ENCODE measurements around the gene BMI1. TPM values are rescaled to one million over a fixed set of nuclear protein-coding genes. Genes with fewer than 3 reads are reported as not detected.
A peak's percentile ranks its signal among the peaks of the same experiment; 100 is the strongest.

Gene BMI1
- total RNA-seq, 2 experiments from 2014 or later: 45.9 to 74.6 TPM

DNA sequence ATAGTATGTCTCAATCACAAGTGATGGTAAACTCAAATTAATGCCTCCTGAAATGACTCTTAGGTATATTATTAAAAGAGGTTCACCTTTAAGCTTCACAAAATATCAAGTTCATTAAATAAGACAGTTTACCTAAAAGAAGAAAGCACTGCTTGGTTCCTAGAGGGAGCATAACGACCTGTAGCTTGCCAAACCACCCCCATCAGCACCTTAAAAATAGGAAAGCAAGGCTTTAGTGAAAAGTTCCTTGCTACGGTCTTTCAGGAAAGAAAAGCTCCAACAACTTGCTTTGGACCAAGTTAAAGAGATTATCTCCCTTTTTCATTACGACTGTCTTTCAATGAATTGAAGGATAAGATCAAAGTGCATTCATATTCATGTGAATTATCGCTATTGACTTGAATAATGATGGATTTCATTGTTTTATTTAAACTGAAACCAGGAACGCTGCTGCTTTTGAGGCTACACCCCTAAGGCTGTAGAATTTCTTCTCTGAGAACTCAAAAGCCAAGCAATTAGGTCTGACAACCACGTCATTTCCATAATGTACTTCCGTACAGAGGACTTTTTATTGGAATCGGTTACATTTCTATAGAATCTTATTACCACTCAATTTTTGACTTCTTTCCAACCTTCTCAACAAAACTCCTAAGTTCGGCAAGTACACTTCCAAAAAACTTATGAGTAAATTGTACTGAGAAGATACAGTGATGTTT, 17.4 kb downstream of the BMI1 start:
- H3K9me3 Mint-ChIP-seq (ENCODE audit: low read depth): peaks cover 4% of the 10 kb centered on the region
- DNase-seq: no peak
- CTCF ChIA-PET: interaction anchor here (1.0 to 2.4 kb wide), 3 partner anchors 19 to 110 kb away, joined by 3 to 13 read pairs (median 5); partner anchors contain the start of gene COMMD3
- peaks cover 49% of the 10 kb centered on the region for H3K4me1 Mint-ChIP-seq
- H3K27ac Mint-ChIP-seq: peak overlapping the region; percentile 94
- H3K4me3 Mint-ChIP-seq: peak overlapping the region; percentile 43
- H3K27me3 Mint-ChIP-seq: peaks cover 63% of the 10 kb centered on the region
- ATAC-seq: no peak
- H3K36me3 Mint-ChIP-seq: peaks cover 8% of the 10 kb centered on the region

- CTCF ChIA-PET: interaction anchor here (1.0 to 2.4 kb wide), 7 partner anchors 20 to 348 kb away, joined by 3 to 13 read pairs (median 4); partner anchors contain the start of gene COMMD3
- Mint-ChIP-seq H3K27ac (peak overlapping the region; percentile 94), H3K36me3 (peaks cover 2% of the 10 kb centered on the region), H3K4me3 (peak overlapping the region; percentile 43), H3K27me3 (peaks cover 64% of the 10 kb centered on the region), H3K9me3 (ENCODE audit: low read depth) (no peaks in the 10 kb centered on the region), H3K4me1 (peaks cover 43% of the 10 kb centered on the region)
- ATAC-seq (no peak), DNase-seq (no peak)
Measured at GRCh38 chr10:22338931-22339330, 18.0 kb downstream of the BMI1 start.

DNA sequence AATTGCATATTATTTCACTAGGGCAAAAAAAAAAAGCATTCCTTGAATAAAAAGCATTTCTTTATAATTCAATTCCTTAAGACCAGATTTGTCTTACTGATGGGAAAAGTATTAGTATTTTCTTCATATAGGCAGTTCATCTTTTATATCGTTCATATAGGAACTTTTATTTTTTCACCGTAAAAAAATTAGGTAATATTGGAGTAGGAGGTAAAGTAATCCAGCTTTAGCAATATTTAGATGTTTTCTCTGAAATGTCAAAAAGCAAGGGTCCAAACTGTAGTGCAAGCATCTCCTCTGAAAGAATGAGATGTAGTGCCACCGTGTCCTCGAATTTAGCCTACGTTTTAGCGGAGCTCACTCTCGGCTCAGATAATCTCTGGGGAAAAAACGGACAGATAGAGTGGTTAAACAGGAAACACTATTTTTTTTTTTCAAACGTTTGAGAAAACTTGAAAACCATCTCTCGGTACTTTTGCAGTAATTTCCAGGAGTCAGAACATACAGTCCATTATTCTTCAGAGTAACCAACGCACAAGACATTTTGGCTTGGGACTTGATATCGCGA, 18.9 kb downstream of the BMI1 start:
- peaks cover 73% of the 10 kb centered on the region for H3K27me3 Mint-ChIP-seq
- H3K4me1 Mint-ChIP-seq: peaks cover 44% of the 10 kb centered on the region
- peaks cover 5% of the 10 kb centered on the region for H3K36me3 Mint-ChIP-seq
- CTCF ChIA-PET: interaction anchor here (0.6 to 2.4 kb wide), 15 partner anchors 9 to 650 kb away, joined by 3 to 13 read pairs (median 4); partner anchors contain the start of genes BMI1 and COMMD3
- peak overlapping the region; percentile 77 for H3K4me3 Mint-ChIP-seq
- ATAC-seq (peak; percentile 10), DNase-seq (no peak)
- peak overlapping the region; percentile 94 for H3K27ac Mint-ChIP-seq
- no peaks in the 10 kb centered on the region for H3K9me3 Mint-ChIP-seq (ENCODE audit: low read depth)

DNA sequence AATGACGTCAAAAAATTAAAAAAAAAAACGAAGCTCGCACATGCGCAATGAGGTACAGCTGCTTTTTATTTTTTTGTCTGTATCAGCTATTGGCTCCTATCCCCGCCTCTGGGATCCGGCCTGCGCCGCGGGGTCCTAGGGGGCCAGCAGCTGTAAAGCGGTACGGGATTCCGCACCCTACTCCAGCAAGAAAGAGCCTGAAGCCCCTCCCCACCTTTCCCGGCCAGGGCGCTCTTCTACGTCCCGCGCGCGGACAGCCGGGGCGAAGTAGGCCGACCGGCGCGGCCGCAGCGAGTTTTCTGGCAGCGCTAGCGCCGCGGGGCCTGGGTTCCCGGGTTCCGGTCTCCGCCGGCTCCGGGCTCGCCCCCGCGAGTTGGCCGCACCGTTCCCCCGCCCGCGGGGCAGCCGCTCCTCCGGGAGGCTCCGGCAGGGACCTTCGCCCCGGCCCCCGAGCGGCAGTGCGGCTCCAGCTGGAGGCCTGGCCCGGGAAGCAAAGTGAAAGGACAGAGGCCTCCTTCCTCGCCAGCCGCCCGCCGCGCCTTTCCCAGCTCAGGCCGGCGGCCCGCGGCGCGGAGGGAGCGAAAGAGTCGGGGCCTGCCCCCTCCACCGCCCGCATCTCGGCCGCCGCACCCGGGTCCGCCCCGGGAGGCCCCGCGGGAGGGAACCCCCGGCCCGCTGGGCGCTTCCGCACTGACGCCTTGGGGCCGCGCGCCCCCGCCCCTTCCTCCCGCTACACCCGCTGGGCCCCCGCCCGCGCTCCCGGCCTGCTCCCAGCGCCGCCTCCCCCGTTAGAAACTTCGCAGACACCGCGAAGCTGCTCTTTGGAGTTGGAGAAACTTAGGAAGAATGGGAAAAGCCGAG, 19.7 kb downstream of the BMI1 start:
- CTCF ChIA-PET: interaction anchor here (0.6 to 2.4 kb wide), 15 partner anchors 9 to 649 kb away, joined by 3 to 13 read pairs (median 4); partner anchors contain the start of genes BMI1 and COMMD3
- H3K27me3 Mint-ChIP-seq: peaks cover 75% of the 10 kb centered on the region
- DNase-seq: peak; percentile 80
- peaks cover 4% of the 10 kb centered on the region for H3K36me3 Mint-ChIP-seq
- peaks cover 42% of the 10 kb centered on the region for H3K4me1 Mint-ChIP-seq
- peak overlapping the region; percentile 94 for H3K27ac Mint-ChIP-seq
- peak overlapping the region; percentile 77 for H3K4me3 Mint-ChIP-seq
- no peaks in the 10 kb centered on the region for H3K9me3 Mint-ChIP-seq (ENCODE audit: low read depth)
- ATAC-seq: peak; percentile 60

DNA sequence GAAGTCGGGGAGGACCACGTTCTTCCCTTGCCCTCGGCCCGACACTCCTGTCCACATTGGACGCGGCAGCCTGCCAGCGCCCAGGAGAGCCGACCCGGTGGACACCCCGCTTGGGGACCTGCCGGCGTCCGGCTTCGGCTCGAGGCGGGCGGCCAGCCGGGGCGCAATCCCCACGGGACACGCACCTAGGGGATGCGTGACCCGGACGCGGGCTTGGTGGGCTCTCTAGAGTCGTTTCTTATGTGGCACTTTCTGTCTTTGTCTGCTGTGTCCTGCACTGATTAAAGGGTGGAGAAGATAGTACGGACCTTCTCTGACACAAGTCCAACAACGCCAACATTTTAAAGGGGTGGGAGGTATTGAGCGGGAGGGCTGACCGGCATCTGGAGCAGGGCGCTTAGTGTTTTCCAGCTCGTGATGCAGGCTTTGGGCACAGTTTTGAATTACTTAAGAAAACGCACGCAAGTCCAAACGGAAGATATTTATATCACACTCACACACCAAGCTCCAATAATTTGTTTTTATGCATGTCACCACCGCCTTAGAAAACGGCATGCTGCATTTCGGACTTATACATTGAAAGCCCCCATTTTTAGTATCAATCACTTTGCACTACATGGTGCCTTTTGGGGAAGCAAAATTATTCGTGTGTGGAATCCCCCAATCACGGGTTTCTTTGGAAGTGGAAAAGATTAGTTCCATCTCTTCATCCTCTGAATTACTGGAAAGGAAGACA, 20.5 kb downstream of the BMI1 start:
- CTCF ChIA-PET: interaction anchor here (0.5 to 1.2 kb wide), 5 partner anchors 10 to 648 kb away, joined by 3 to 4 read pairs (median 3); no protein-coding TSS in a partner anchor
- DNase-seq (no peak), ATAC-seq (peak; percentile 7)
- Mint-ChIP-seq H3K36me3 (peaks cover 8% of the 10 kb centered on the region), H3K4me3 (peak overlapping the region; percentile 77), H3K4me1 (peaks cover 44% of the 10 kb centered on the region), H3K27ac (peak overlapping the region; percentile 59), H3K27me3 (peaks cover 80% of the 10 kb centered on the region), H3K9me3 (ENCODE audit: low read depth) (no peaks in the 10 kb centered on the region)

DNA sequence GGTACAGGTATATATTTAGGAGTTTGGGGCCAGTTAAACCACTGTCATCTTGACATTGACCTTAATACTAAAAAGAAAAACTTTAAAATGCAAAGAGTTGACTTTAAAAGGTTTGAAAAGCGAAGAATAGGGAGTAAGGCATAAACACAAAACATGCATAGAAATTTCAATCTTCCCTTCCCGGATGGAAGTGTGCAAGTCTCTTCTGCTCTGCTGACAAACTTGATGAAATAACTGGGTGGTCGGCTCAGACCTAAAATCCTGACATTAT, 21.0 kb downstream of the BMI1 start:
- peaks cover 43% of the 10 kb centered on the region for H3K4me1 Mint-ChIP-seq
- no peak for DNase-seq
- CTCF ChIA-PET: interaction anchor here (0.5 to 1.1 kb wide), 3 partner anchors 27 to 647 kb away, joined by 3 read pairs; no protein-coding TSS in a partner anchor
- no peaks in the 10 kb centered on the region for H3K9me3 Mint-ChIP-seq (ENCODE audit: low read depth)
- peak overlapping the region; percentile 77 for H3K4me3 Mint-ChIP-seq
- peaks cover 9% of the 10 kb centered on the region for H3K36me3 Mint-ChIP-seq
- no peak for ATAC-seq
- no peak overlapping the region for H3K27ac Mint-ChIP-seq
- H3K27me3 Mint-ChIP-seq: peaks cover 81% of the 10 kb centered on the region

DNA sequence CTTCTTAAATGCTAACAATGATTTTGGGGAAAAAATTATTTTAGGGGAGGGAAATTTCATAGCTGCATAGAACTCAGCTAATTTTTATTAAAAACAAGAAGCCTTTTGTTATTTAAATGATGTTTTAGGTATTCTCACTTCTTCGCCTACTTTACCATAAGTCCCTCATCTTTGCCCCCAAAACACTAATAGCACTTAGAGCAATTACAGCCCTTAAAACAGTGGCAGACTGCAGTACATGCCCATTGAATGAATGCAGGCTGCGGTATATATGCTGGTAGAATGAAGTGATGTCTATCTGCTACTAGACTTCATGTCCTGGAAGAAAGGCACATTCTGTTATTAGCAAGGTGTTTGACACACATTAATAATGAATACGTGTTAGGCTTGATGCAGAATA, 21.5 kb downstream of the BMI1 start:
- DNase-seq: no peak
- Mint-ChIP-seq H3K9me3 (ENCODE audit: low read depth) (no peaks in the 10 kb centered on the region), H3K27ac (no peak overlapping the region), H3K36me3 (peaks cover 11% of the 10 kb centered on the region), H3K27me3 (peaks cover 79% of the 10 kb centered on the region), H3K4me3 (no peak overlapping the region), H3K4me1 (peaks cover 38% of the 10 kb centered on the region)
- CTCF ChIA-PET: no interaction called here
- no peak for ATAC-seq

- Mint-ChIP-seq H3K4me3 (no peak overlapping the region), H3K27me3 (peaks cover 75% of the 10 kb centered on the region), H3K4me1 (peaks cover 35% of the 10 kb centered on the region), H3K36me3 (peaks cover 11% of the 10 kb centered on the region), H3K27ac (no peak overlapping the region), H3K9me3 (ENCODE audit: low read depth) (no peaks in the 10 kb centered on the region)
- ATAC-seq: no peak
- DNase-seq: no peak
- CTCF ChIA-PET: interaction anchor here (0.8 to 1.4 kb wide), 2 partner anchors 35 to 84 kb away, joined by 3 read pairs; no protein-coding TSS in a partner anchor
Measured at GRCh38 chr10:22343731-22344130, 22.8 kb downstream of the BMI1 start.

GRCh38 chr10:22344249-22344648, 23.4 kb downstream of the BMI1 start:
- no peak for ATAC-seq
- Mint-ChIP-seq H3K4me1 (peaks cover 30% of the 10 kb centered on the region), H3K27me3 (peaks cover 74% of the 10 kb centered on the region), H3K9me3 (ENCODE audit: low read depth) (no peaks in the 10 kb centered on the region), H3K4me3 (peak overlapping the region; percentile 66), H3K27ac (peak overlapping the region; percentile 68), H3K36me3 (peaks cover 11% of the 10 kb centered on the region)
- DNase-seq: no peak
- CTCF ChIA-PET: interaction anchor here (1.4 kb wide), 1 partner anchor 85 kb away, joined by 3 read pairs; no protein-coding TSS in a partner anchor

DNA sequence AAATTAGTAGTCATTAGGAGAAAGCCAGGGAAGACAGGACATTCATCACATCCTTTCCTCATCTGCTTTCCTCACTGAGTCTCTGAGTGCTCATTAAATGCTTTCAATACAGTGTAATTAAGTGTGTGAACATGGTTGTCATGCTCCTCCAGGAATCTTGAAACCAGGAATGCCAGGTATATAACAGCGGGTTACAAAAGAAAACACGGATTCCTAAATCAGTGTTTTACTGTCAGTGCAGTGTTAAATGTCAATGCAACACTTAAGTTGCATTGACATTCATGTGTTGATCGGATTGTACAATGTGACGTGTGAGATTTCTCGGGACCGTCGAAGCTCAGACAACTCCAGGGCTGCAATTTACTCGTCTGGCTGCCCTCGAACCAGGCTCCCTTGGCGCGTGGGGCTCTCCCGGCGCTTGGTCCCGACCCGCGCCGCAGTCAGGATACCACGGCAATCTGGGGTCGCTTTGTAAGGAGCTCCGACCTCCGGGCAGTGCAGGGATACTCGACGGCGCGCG, 23.9 kb downstream of the BMI1 start:
- peaks cover 11% of the 10 kb centered on the region for H3K36me3 Mint-ChIP-seq
- DNase-seq (no peak), ATAC-seq (no peak)
- peaks cover 25% of the 10 kb centered on the region for H3K4me1 Mint-ChIP-seq
- H3K4me3 Mint-ChIP-seq: peak overlapping the region; percentile 66
- H3K9me3 Mint-ChIP-seq (ENCODE audit: low read depth): no peaks in the 10 kb centered on the region
- CTCF ChIA-PET: interaction anchor here (1.5 kb wide), 1 partner anchor 29 kb away, joined by 4 read pairs; the partner anchor contains the start of gene COMMD3
- peaks cover 75% of the 10 kb centered on the region for H3K27me3 Mint-ChIP-seq
- peak overlapping the region; percentile 68 for H3K27ac Mint-ChIP-seq

- peak; percentile 47 for ATAC-seq
- H3K36me3 Mint-ChIP-seq: peaks cover 11% of the 10 kb centered on the region
- peak within 1 kb of the TSS; percentile 68 for H3K27ac Mint-ChIP-seq
- peaks cover 22% of the 10 kb centered on the region for H3K4me1 Mint-ChIP-seq
- peaks cover 73% of the 10 kb centered on the region for H3K27me3 Mint-ChIP-seq
- no peaks in the 10 kb centered on the region for H3K9me3 Mint-ChIP-seq (ENCODE audit: low read depth)
- CTCF ChIA-PET: interaction anchor here (0.8 to 1.5 kb wide), 2 partner anchors 24 to 29 kb away, joined by 3 to 4 read pairs; partner anchors contain the start of gene COMMD3
- peak; percentile 80 for DNase-seq
- peak within 1 kb of the TSS; percentile 66 for H3K4me3 Mint-ChIP-seq
Measured at GRCh38 chr10:22345301-22346095, 24.6 kb downstream of the BMI1 start, which contains the start of gene SPAG6. SPAG6 (plus strand) TSS chr10:22345496; CDS start chr10:22345612, 116 bp downstream.

All from activated CD8-positive, alpha-beta memory T cell treated with anti-CD3 and anti-CD28 coated beads, Interleukin-2, amount 10 ng/mL, durations not matched to agents 7 days and 5 days (primary cell).